ENCODE data around the gene MAD1L1.
"Not testable (repeated sequence)": the region's sequence is repeated elsewhere in the genome, so short reads cannot be mapped to it uniquely, and the experiment has no call there.

DNA sequence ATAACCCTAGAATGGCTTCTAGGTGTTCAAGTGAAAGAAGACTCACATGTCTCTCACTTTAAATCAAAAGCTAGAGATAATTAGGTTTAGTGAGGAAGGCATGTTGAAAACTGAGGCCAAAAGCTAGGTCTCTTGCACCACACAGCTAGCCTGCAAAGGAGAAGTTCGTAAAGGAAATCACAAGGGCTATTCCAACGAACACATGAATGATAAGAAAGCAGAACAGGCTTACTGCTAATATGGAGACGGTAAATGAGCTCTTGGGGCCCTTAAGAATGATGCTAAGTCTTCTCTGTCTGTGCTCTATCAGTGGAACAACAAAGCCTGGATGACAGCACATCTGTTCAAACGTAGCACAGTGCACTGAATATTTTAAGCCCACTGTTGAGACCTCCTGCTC, 401.3 kb downstream of the MAD1L1 start:
- TF ChIP-seq POLR2A, EP300, POLR2AphosphoS5 (IDR thresholded peaks at IDR 0.05): not testable (repeated sequence)
- TF ChIP-seq, protein P1, sequence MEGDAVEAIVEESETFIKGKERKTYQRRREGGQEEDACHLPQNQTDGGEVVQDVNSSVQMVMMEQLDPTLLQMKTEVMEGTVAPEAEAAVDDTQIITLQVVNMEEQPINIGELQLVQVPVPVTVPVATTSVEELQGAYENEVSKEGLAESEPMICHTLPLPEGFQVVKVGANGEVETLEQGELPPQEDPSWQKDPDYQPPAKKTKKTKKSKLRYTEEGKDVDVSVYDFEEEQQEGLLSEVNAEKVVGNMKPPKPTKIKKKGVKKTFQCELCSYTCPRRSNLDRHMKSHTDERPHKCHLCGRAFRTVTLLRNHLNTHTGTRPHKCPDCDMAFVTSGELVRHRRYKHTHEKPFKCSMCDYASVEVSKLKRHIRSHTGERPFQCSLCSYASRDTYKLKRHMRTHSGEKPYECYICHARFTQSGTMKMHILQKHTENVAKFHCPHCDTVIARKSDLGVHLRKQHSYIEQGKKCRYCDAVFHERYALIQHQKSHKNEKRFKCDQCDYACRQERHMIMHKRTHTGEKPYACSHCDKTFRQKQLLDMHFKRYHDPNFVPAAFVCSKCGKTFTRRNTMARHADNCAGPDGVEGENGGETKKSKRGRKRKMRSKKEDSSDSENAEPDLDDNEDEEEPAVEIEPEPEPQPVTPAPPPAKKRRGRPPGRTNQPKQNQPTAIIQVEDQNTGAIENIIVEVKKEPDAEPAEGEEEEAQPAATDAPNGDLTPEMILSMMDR (IDR thresholded peaks at IDR 0.05), result not testable (repeated sequence)
